Right kidney (tissue), 1 donor: ENCODE data around the gene JMJD1C.

Experiments used
- DNase-seq: peaks from one replicate; pipeline ENCODE4 v3.0.0-alpha.2; 2016

The JMJD1C gene

DNA sequence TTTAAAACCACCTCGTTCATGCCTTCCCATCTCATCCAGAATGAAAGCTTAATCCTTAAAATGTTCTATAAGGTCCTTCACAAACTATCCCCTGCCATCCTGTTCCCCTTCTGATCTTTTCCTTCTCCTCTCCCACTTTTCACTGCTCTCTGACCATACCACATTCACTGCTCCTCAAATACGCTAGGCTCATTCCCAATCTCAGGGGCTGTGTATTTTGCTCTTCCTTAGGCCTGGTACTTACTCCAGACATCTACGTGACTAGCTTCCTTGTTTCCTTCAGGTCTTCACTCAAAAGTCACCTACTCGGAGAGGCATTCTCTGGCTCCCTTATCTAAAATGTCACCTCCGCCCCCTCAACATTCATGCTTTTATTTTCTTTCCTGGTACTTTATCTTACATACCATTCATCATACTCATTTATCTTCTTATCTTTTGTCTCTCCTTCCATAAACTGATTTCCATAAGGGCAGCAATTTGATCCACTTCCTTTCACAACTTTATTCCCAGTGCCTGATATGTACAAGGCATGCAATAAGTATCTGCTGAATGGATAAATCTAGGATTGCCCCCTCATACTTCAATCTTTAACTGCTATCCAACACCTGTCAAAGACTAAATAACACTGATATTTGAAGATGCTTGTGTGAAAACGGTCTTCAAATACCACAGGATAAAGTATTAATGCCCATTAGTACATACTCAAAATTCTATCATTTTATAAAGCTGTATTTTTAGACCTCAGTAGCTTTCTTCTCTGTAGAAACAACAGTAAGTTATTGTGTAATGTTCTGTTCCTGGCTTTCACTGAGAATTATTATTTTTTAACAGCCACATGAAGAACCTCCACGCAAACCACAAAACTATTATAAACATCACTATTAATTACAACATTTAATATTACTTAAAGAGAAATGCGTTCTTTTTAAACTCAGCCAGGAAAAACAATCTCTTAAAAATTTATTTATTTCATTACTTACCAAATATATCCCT is 27.0 kb downstream of the JMJD1C start:
- no peak for DNase-seq

DNA sequence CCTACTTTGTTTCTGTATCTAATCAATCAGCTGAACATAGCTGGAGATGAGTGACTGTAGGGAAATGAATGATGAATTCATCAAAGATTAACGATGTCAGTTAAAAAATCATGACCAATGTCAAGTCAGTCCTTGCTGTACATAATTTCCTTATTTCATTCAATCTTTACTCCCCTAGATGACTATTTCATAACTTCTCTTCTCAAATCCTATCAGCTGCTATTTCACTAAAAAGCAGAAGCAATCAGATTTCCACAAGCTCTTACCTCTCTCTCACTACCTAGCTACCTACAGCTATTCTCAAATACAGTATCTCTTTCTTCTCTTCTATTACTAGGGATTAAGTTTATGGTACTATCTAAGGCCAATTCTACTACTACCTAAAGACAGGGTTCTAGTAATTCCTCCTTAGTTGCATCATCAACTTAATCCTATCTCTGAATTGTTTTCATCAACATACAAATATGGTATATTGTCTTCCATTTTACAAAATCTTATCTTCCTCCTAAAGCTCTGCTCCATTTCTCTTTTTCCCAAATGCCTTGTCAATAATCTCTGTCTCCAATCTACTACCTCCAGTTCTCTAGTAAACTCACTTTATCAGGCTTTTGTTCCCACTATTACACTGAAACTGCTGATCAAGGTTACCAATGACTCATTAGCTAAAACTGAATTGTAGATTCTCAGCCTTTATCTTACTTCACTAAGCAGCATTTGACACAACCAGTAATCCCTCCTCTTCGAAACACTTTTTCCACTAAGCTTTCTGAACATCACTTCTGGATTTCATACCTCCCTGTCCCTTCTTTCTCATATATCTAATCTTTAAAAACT is 28.4 kb downstream of the JMJD1C start:
- DNase-seq, result no peak

DNA sequence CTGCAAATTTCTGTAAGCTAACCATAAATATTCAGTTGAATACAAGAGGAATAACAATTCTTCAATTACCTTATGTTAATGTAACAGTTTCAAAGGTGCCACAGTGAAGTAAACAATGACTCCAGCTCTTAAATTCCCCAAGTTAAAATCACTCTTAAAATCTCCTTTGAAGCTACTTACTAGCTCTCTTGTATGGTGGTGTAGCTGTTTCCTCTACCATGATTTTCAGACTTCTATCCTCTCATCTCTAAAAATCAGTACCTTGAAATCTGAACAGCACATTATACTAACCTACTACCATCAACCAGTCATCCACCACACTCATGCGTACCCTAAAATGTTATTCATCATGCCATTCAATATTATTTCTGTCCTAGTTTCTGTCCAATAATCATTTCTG is 29.6 kb downstream of the JMJD1C start:
- no peak for DNase-seq

DNA sequence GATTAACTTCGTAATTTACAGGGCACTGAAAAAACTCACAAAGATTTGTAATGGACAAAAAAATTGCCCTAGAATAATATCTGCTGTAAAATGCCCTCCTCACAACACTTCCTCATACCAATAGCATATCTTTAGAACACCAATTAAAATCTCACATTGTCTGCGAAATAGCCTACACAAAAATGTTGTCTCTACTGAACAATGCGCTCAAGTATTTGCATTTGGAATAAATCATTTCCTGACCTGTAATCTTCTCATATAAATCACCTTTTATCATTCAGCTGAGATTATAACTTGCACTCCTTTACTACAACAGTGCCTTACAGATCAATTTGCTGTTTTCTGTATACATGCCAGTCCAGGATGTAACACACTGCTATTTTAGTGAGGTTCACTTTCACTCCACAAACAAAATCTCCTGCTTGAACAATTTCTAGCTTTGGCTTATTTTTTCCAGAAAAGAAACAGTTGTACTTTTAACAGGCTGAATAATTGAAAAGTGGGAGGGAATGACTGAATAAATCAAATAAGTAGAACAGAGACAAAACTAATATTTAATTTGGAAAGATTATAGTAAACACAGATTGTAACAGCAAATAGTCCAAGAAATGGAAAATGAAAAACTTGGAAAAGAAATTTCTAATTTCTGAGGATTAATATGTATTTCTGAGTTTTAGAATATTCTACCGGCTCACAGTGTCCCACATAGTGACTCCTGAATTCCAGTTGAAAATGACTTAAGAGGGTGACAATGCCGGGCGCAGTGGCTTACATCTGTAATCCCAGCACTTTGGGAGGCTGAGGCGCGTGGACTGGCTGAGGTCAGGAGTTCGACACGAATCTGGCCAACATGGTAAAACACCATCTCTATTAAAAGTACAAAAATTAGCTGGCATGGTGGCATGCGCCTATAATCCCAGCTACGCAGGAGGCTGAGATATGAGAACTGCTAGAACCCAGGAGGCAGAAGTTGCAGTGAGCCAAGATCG is 30.6 kb downstream of the JMJD1C start:
- DNase-seq, result no peak

DNA sequence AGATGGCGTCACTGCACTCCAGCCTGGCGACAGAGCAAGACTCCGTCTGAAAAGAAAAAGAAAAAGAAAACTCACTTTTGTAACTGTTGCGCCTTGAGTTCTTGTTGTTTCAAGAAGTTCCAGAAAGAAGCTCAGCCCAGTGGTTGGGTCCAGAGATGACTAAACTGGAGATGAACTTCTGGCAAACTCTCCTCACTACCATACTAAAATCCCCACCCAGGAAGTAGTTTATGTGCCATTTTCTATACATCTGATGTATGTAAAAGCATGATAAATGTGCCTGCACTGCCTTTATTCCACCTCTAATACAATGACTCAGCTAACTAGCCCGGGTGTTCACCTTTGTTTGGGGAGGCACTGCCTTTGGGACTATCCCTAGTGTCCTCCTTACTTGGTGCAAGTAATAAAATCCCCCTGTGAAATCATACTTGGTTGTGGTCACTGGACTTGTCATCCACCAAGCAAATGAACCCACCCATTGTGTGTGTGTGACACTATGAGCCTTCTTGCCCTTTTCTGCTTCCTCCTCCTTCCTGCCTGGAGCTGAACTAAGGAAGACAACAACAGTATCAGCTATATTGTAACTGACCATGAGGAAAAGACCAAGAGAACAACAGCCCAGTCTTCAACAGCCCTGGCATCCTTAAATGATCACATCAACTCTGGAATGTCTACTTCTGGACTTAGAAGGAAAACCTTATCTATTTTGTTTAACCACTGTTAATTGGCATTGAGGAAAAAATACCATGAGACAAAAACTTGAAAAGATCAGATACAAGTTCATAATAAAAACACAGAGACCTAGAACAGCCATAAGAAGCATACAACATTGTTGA is 33.6 kb downstream of the JMJD1C start:
- no peak for DNase-seq

DNA sequence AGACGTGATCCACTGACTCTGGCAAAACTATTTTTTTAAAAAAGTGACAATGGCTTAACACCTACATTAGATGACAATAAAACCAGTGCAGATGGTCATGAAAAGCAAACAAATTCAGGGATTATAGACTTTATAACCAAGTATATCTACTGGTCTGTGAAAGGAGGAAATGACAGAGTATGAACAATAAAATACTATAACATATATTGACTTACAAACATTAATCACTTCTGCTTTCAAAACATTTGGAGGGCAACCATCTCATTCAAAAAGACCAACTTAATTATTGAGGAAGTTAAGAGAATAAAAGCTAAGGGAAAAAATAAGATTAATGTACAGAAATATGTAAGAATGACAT is 34.8 kb downstream of the JMJD1C start:
- DNase-seq, result no peak

DNA sequence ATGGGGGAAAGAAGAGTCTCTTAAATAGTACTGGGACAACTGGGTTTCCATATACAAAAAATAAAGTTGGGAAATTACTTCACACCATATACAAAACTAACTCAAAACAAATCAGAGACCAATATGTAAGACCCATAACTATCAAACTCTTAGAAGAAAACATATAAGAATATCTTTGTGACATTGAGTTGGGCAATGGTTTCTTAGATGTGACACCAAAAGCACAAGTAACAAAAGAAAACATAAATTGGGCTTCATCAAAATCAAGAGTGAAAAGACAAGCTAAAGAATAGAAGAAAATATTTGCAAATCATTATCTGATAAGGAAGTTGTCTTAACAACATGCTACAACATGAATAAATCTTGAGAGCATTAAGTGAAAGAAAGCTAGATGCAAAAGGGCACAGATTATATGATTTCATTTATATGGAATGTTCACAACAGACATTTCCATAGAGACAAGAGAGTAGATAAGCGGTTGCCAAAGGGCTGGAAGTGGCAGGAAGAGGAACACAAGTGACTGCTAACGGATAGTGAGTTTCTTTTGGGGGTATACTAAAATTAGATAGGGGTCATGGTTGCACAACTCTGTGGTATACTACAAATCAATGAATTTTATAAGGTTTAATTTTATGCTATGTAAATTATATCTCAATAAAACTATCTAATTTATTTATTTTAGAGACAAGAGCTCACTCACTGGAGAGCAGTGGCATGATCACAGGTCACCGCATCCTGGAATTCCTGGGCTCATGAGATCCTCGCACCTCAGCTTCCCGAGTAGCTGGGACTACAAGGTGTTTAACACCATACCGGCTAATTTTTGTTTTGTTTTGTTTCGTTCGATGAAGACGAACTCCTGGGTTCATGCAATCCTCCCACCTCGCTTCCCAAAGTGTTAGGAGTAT is 35.4 kb downstream of the JMJD1C start:
- no peak for DNase-seq

DNA sequence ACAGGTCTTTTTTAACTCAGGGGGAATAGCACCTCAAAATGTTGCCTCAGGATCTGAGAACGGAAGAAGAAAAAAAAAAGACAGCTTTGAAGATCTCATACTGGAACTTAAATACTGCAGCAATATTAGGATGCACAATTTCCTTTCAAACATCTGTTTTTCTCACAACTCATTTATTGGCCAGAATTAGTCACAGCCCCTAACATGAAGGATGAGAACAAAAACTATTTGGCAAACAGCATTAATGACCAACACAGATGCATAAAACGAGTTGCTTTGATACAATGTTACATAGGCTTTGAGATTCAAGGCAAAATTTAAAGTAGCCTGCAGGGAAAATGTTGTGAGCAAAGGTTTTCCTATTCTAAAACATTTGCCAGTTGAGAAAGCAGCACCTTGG is 36.5 kb downstream of the JMJD1C start:
- no peak for DNase-seq

DNA sequence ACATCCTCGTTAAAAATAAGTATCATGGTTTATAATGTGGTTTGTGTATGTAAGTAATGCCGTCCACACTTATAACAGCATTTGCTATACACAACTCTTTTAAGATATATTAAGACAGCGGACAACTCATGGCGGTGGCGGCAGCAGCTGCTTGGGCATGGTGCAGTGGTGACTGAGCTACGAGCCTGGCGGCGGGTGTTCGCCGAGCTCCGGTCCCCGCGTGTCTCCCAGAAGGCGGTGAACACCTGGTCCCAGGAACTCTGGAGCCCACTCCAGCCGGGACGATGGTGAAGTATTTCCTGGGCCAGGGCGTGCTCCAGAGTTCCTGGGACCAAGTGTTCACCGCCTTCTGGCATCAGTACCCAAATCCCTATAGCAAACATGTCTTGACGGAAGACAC is 38.8 kb downstream of the JMJD1C start:
- no peak for DNase-seq

DNA sequence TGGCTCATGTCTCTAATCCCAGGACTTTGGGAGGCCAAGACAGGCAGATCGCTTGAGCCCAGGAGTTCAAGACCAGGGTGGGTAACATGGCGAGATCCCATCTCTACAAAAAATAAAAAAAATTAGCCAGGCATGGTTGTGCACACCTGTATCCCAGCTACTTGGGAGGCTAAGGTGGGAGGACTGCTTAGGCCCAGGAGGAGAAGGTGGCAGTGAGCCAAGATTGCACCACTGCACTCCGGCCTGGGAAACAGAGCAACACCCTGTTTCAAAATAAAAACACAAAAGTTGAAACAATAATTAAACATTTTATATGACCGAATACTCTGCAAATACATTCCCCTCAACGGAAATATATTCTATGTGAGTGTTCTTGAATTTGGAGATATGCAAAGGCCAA is 40.3 kb downstream of the JMJD1C start:
- no peak for DNase-seq

DNA sequence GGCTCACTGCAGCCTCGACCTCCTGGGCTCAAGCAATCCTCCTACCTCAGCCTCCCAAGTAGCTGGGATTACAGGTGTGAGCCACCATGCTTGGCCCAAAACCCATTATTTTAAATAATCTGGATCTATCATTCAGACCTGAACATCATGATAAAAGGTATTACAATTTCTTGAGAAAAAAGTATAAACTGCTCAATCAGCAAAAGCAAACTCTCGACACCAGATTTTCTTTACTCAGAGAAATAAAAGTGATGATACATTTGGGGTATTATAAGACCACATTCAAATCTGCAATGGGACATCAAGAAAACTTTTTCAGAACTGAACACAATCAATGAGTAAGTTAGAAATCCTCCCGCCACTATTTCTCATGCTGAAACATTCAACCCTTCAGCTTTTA is 41.2 kb downstream of the JMJD1C start:
- DNase-seq, result no peak

DNA sequence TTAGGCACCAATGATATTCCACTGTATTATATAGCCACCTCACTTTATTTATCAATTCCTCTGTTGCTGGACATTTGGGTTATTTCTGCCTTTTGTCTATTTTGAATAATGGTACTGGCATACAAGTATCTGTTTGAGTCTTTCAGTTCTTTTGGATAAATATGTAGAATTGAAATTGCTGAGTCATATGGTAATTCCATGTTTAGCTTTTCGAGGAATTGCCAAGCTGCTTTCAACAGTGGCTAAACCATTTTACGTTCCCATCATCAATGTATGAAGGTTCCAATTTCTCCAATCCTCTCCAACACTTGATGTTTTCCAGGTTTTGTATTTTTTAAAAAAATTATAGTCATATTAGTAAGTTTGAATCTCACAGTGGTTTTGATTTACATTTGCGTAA is 42.3 kb downstream of the JMJD1C start:
- no peak for DNase-seq

DNA sequence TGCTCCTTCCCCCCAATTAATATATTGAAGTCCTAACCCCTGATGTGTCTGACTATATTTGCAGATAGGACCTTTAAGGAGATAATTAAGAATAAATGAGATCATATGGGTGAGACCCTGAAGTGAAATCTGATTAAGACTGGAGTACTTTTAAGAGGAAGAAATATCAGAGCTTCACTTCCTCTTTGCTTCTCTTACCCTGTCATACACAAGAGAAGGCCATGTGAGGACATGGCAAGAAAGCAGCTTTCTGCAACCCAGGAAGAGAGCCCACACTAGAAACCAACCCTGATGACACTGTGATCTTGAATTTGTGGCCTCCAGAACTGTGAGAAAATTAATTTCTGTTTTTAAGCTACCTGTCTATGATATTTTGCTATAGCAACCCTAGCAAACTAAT is 44.2 kb downstream of the JMJD1C start:
- no peak for DNase-seq

DNA sequence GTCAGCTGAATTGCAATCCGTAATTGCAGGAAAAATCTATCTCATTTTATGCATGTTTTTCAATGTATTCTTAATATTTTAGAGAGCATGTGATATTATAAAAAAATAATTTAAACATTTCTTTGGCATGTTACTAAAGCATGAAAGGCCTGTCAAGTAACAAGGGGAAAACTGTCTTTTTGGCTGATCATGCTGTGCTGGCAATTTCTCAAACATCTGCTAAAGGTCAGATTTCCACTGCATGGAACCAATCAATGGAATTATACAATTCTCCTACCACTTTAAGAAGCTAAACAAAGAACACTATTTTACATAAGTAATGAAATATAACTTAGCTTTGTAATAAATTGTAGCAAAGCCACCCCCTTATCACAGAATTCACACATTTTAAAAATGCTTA is 49.4 kb downstream of the JMJD1C start:
- no peak for DNase-seq

DNA sequence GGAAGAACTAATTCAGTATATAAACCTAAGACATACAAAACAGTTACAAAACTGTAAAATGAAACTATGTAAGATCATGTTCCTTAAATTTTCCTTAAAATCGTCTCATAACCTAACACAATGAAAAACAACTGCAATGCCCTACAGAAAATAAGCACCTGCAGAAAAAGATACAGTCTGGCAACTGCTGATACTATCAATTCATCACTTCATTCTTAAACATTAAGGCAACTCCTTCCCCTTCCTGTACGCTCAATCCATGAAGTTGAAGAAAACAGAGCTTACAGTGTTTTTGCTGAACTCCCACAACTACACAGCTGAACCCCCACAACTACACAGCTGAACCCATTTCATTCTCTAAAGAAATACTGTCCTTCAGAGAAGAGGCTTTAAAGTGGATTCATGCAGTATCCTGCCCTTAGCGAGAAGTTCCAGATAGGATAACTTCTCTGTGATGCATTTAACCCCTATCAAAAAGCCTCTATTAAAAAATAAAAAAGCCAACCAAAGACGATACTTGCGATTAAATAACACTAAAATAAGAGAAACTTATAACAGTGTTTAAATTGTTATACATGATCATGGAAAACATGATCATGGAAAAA is 50.0 kb downstream of the JMJD1C start:
- no peak for DNase-seq

DNA sequence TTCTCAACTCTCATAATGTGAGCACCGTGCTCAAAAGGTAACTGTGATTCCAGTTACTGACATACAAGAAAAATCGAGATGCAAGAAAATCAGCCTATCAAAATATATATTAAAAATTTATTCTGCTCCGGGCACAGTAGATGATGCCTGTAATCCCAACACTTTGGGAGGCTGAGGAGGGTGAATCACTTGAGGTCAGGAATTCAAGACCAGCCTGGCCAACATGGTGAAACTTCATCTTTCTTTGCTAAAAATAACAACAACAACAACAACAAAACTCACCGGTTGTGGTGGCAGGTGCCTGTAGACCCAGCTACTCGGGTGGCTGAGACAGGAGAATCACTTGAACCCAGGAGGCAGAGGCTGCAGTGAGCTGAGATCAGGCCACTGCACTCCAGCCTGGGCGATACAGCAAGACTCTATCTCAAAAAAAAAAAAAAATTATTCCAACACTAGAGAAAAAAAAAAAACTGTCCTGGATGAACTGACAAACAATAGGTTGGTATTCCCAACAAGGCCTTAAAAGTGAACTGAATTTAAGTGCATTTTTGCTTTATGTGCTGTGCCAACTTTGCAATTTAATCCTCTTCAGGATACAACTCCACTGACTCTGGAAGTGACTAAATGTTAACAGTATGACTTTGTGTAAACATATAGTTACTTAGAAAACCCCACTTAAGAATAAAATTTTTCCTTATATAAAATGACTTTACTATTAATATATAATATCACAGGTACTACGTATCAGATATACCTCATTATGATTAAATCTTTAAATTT is 51.1 kb downstream of the JMJD1C start:
- DNase-seq, result no peak

DNA sequence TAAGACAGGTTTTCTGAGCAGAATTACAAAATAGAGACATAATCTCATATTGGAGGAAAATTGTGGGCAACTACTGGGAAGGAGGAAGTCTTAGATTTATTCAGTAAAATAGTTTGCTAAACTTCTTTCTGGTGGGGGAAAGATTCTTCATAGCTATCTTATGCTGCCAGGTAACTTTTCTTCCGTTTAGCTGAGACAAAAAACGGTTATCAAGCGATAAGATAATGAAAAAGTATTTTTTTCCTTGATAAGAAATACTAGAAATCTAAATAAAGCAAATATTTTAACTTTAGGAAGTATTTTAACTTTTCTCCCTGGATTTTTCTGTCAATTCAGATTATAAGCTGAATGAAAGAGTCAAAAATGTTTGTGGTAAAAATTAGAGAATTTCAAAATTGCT is 52.3 kb downstream of the JMJD1C start:
- DNase-seq, result no peak

DNA sequence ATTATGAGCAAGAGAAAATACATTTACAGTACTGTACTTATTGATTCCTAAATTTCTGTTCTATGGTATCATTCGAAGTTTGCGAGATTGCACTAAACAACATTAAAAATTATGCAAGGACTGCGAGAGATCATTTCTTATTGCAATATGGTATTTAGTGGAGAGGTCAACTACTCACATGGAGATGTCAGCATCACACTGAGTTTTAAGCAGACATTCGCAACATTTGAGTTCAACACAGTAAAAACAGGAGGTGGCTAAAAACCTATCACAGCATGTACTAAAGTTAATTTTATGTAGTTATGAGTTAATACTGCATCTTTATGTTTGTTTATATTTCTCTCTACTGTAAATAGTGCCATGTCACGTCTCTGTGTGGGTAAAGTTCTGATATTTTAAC is 53.5 kb downstream of the JMJD1C start:
- no peak for DNase-seq

DNA sequence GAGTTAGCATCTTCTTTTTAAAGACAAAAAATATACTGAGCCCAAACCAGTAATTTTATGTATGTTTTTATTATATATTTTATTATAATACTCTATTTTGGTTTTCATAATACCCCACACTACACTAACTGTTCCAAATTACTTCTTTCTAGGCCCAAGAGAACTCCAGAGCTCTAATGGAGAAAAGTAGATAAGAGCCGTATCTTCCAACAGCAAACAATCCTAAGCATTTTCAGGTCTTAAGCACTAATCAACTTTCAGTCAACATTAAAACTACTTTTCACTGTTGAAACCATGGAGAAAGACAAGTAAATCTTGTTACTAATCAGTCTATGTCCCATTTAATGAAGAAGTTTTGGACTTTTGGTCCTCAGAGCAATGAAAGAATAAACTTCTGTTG is 55.1 kb downstream of the JMJD1C start:
- no peak for DNase-seq
